ENCODE measurements around the gene DGCR6L.
"Not testable (repeated sequence)": the region's sequence is repeated elsewhere in the genome, so short reads cannot be mapped to it uniquely, and the experiment has no call there.

DGCR6L gene

DNA sequence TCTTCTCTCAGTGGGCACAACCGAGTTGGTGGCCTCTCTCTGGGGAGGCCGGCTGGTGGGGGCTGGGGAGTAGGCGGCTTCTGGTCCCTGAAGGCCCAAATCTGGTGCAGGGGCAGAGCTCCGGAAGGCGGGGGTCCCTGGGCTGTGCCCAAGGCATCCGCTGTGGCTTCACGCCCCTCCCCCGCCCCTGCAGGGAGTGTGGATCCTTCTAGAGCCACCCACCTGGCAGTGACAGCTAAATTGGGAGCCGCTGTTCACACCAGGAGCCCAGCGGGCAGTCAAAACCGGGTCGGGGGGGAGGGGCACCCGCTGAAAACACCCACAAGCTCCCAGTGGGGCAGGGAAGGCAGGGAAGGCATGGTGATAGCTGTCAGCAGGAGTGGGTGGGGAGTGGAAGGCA lies 47.2 kb downstream of the DGCR6L start:
- no peak for ATAC-seq (ENCODE audit: insufficient read depth, low read depth)

DNA sequence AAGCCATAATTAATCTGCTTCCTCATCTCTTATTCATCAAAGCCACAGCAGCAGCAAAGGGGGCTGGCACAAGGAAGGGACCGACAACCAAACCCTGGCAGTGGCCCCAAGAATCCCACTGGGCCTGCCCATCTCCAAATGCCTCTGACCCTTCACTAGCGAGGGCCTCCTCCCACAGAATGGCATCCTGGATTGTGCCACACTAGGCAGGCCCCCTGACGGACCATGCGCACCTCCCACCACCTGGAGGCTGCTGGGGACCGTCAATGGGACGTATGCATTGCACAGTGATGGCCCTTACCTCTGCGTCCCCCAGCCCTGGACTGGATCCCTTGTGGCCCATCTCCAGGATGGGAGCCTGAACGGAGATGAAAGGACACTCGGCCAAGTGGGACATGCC lies 47.7 kb downstream of the DGCR6L start:
- no peak overlapping the region for H3K4me2 ChIP-seq (ENCODE audit: insufficient read depth, low read length)
- H3K79me2 ChIP-seq (ENCODE audit: insufficient read depth, low read length): no peaks in the 10 kb centered on the region
- no peak for ATAC-seq (ENCODE audit: insufficient read depth, low read depth)
- no peak overlapping the region for H3K4me3 ChIP-seq (ENCODE audit: low read depth in 1 of 2, low read length in 2 of 2)
- H3K36me3 ChIP-seq (ENCODE audit: insufficient read depth, low read length): no peaks in the 10 kb centered on the region
- peaks cover 13% of the 10 kb centered on the region for H3K4me1 ChIP-seq (ENCODE audit: insufficient read depth, low read length)
- no peak overlapping the region for H2AFZ ChIP-seq (ENCODE audit: low read depth, low read length)
- no peak for DNase-seq
- no peak for TF ChIP-seq EZH2 (IDR thresholded peaks at IDR 0.05; ENCODE audit: borderline replicate concordance, low read depth, low read length, severe bottlenecking)
- TF ChIP-seq, protein P1, sequence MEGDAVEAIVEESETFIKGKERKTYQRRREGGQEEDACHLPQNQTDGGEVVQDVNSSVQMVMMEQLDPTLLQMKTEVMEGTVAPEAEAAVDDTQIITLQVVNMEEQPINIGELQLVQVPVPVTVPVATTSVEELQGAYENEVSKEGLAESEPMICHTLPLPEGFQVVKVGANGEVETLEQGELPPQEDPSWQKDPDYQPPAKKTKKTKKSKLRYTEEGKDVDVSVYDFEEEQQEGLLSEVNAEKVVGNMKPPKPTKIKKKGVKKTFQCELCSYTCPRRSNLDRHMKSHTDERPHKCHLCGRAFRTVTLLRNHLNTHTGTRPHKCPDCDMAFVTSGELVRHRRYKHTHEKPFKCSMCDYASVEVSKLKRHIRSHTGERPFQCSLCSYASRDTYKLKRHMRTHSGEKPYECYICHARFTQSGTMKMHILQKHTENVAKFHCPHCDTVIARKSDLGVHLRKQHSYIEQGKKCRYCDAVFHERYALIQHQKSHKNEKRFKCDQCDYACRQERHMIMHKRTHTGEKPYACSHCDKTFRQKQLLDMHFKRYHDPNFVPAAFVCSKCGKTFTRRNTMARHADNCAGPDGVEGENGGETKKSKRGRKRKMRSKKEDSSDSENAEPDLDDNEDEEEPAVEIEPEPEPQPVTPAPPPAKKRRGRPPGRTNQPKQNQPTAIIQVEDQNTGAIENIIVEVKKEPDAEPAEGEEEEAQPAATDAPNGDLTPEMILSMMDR (IDR thresholded peaks at IDR 0.05; ENCODE audit: borderline replicate concordance, extremely low read depth, low read length, poor library complexity, severe bottlenecking): no peak
- H4K20me1 ChIP-seq (ENCODE audit: insufficient read depth, low read length): no peaks in the 10 kb centered on the region
- no peaks in the 10 kb centered on the region for H3K9me3 ChIP-seq (ENCODE audit: insufficient read depth, low read length, severe bottlenecking)
- H3K9ac ChIP-seq (ENCODE audit: low read depth, low read length): no peak overlapping the region
- H3K27ac ChIP-seq (ENCODE audit: low read length): no peak overlapping the region
- peaks cover 14% of the 10 kb centered on the region for H3K27me3 ChIP-seq (ENCODE audit: insufficient read depth, low read length, poor library complexity)

More for the DNA sequence above, 47.2 kb downstream of the DGCR6L start:
- no peak for TF ChIP-seq EZH2 (IDR thresholded peaks at IDR 0.05; ENCODE audit: borderline replicate concordance, low read depth, low read length, severe bottlenecking)
- TF ChIP-seq, protein P1 (IDR thresholded peaks at IDR 0.05; ENCODE audit: borderline replicate concordance, extremely low read depth, low read length, poor library complexity, severe bottlenecking): no peak
- Histone ChIP-seq H3K36me3 (ENCODE audit: insufficient read depth, low read length) (no peaks in the 10 kb centered on the region), H3K4me2 (ENCODE audit: insufficient read depth, low read length) (no peak overlapping the region), H3K27ac (ENCODE audit: low read length) (no peak overlapping the region), H3K9ac (ENCODE audit: low read depth, low read length) (no peak overlapping the region), H3K79me2 (ENCODE audit: insufficient read depth, low read length) (no peaks in the 10 kb centered on the region), H2AFZ (ENCODE audit: low read depth, low read length) (no peak overlapping the region), H3K9me3 (ENCODE audit: insufficient read depth, low read length, severe bottlenecking) (no peaks in the 10 kb centered on the region), H4K20me1 (ENCODE audit: insufficient read depth, low read length) (no peaks in the 10 kb centered on the region), H3K27me3 (ENCODE audit: insufficient read depth, low read length, poor library complexity) (peaks cover 9% of the 10 kb centered on the region), H3K4me1 (ENCODE audit: insufficient read depth, low read length) (peaks cover 8% of the 10 kb centered on the region), H3K4me3 (ENCODE audit: low read depth in 1 of 2, low read length in 2 of 2) (no peak overlapping the region)
- DNase-seq: no peak

- ATAC-seq (ENCODE audit: insufficient read depth, low read depth) (no peak), DNase-seq (no peak)
- Histone ChIP-seq H3K79me2 (ENCODE audit: insufficient read depth, low read length) (no peaks in the 10 kb centered on the region), H3K27me3 (ENCODE audit: insufficient read depth, low read length, poor library complexity) (peaks cover 18% of the 10 kb centered on the region), H3K4me3 (ENCODE audit: low read depth in 1 of 2, low read length in 2 of 2) (no peak overlapping the region), H3K27ac (ENCODE audit: low read length) (no peak overlapping the region), H3K4me2 (ENCODE audit: insufficient read depth, low read length) (no peak overlapping the region), H3K9ac (ENCODE audit: low read depth, low read length) (no peak overlapping the region), H2AFZ (ENCODE audit: low read depth, low read length) (no peak overlapping the region), H3K36me3 (ENCODE audit: insufficient read depth, low read length) (no peaks in the 10 kb centered on the region), H3K4me1 (ENCODE audit: insufficient read depth, low read length) (peaks cover 13% of the 10 kb centered on the region), H4K20me1 (ENCODE audit: insufficient read depth, low read length) (no peaks in the 10 kb centered on the region), H3K9me3 (ENCODE audit: insufficient read depth, low read length, severe bottlenecking) (no peaks in the 10 kb centered on the region)
- TF ChIP-seq, protein P1 (IDR thresholded peaks at IDR 0.05; ENCODE audit: borderline replicate concordance, extremely low read depth, low read length, poor library complexity, severe bottlenecking): no peak
- TF ChIP-seq EZH2 (IDR thresholded peaks at IDR 0.05; ENCODE audit: borderline replicate concordance, low read depth, low read length, severe bottlenecking): no peak
Measured at GRCh38 chr22:20271114-20271994, 48.5 kb downstream of the DGCR6L start.

GRCh38 chr22:20270190-20271113 lies 49.4 kb downstream of the DGCR6L start:
- H3K4me1 ChIP-seq (ENCODE audit: insufficient read depth, low read length): peaks cover 13% of the 10 kb centered on the region
- H3K9ac ChIP-seq (ENCODE audit: low read depth, low read length); ATAC-seq (ENCODE audit: insufficient read depth, low read depth); H3K27ac ChIP-seq (ENCODE audit: low read length); H3K36me3 ChIP-seq (ENCODE audit: insufficient read depth, low read length); DNase-seq; H3K4me3 ChIP-seq (ENCODE audit: low read depth in 1 of 2, low read length in 2 of 2); H4K20me1 ChIP-seq (ENCODE audit: insufficient read depth, low read length); H3K4me2 ChIP-seq (ENCODE audit: insufficient read depth, low read length); H3K79me2 ChIP-seq (ENCODE audit: insufficient read depth, low read length); H2AFZ ChIP-seq (ENCODE audit: low read depth, low read length); H3K9me3 ChIP-seq (ENCODE audit: insufficient read depth, low read length, severe bottlenecking): not testable (repeated sequence)
- peaks cover 18% of the 10 kb centered on the region for H3K27me3 ChIP-seq (ENCODE audit: insufficient read depth, low read length, poor library complexity)

DNA sequence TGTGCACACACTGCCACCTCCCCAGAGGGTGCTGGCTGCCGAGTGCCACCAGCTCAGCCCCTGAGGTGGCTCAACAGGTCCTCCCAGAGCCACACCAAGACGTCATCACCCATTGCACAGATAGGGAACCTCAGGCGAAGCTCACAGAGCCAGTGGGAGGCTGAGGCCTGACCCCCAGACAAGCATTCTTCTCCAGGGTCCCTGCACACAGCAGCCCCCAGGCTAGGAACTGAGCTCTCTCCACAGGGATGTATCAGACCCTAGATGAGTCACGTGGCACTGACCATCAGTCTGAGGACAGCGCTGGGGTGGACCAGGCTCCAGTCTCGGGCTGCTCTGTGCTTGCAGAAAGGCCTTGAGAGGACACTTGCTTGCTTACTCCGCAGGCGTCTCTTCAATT lies 50.2 kb downstream of the DGCR6L start:
- not testable (repeated sequence) for H3K4me2 ChIP-seq (ENCODE audit: insufficient read depth, low read length); ATAC-seq (ENCODE audit: insufficient read depth, low read depth); H3K9me3 ChIP-seq (ENCODE audit: insufficient read depth, low read length, severe bottlenecking); H3K27ac ChIP-seq (ENCODE audit: low read length); H4K20me1 ChIP-seq (ENCODE audit: insufficient read depth, low read length); DNase-seq; H2AFZ ChIP-seq (ENCODE audit: low read depth, low read length); H3K79me2 ChIP-seq (ENCODE audit: insufficient read depth, low read length); H3K36me3 ChIP-seq (ENCODE audit: insufficient read depth, low read length); H3K9ac ChIP-seq (ENCODE audit: low read depth, low read length); H3K4me3 ChIP-seq (ENCODE audit: low read depth in 1 of 2, low read length in 2 of 2)
- peaks cover 13% of the 10 kb centered on the region for H3K4me1 ChIP-seq (ENCODE audit: insufficient read depth, low read length)
- peaks cover 18% of the 10 kb centered on the region for H3K27me3 ChIP-seq (ENCODE audit: insufficient read depth, low read length, poor library complexity)
